ENCODE results near the gene C14orf132. TPM values are rescaled to one million over a fixed set of nuclear protein-coding genes. Genes with fewer than 3 reads are reported as not detected.

Gene C14orf132
- total and polyA plus RNA-seq, 8 donors, result 4.6 to 22.8 (median 11.6) TPM

GRCh38 chr14:96035456-96035855, 3.7 kb upstream of the C14orf132 start:
- intact Hi-C loops (cut with DNase I; ENCODE audit: low total_unique reads), result no loop called here
- TF ChIP-seq POLR2A (IDR thresholded peaks at IDR 0.05) (no peak), POLR2AphosphoS5 (IDR thresholded peaks at IDR 0.05) (no peak), EP300 (IDR thresholded peaks at IDR 0.05) (no peak)
- TF ChIP-seq, protein P1, sequence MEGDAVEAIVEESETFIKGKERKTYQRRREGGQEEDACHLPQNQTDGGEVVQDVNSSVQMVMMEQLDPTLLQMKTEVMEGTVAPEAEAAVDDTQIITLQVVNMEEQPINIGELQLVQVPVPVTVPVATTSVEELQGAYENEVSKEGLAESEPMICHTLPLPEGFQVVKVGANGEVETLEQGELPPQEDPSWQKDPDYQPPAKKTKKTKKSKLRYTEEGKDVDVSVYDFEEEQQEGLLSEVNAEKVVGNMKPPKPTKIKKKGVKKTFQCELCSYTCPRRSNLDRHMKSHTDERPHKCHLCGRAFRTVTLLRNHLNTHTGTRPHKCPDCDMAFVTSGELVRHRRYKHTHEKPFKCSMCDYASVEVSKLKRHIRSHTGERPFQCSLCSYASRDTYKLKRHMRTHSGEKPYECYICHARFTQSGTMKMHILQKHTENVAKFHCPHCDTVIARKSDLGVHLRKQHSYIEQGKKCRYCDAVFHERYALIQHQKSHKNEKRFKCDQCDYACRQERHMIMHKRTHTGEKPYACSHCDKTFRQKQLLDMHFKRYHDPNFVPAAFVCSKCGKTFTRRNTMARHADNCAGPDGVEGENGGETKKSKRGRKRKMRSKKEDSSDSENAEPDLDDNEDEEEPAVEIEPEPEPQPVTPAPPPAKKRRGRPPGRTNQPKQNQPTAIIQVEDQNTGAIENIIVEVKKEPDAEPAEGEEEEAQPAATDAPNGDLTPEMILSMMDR (IDR thresholded peaks at IDR 0.05), result no peak
- 17 to 37% (median 31%) methylated on average over 2 of the region's 2 CpGs for WGBS, 5 donors
- Histone ChIP-seq H3K36me3 (no peaks in the 10 kb centered on the region), H3K4me1 (peaks cover 20 to 30% (median 26%) of the 10 kb centered on the region in 4 donors), H3K27me3 (peaks cover 0 to 27% (median 17%) of the 10 kb centered on the region in 3 donors), H3K9me3 (no peaks in the 10 kb centered on the region), H3K4me3 (no peak overlapping the region), H3K27ac (peak overlapping the region in 1 of 5 donors; percentile 31)
- DNase-seq, result no peak

DNA sequence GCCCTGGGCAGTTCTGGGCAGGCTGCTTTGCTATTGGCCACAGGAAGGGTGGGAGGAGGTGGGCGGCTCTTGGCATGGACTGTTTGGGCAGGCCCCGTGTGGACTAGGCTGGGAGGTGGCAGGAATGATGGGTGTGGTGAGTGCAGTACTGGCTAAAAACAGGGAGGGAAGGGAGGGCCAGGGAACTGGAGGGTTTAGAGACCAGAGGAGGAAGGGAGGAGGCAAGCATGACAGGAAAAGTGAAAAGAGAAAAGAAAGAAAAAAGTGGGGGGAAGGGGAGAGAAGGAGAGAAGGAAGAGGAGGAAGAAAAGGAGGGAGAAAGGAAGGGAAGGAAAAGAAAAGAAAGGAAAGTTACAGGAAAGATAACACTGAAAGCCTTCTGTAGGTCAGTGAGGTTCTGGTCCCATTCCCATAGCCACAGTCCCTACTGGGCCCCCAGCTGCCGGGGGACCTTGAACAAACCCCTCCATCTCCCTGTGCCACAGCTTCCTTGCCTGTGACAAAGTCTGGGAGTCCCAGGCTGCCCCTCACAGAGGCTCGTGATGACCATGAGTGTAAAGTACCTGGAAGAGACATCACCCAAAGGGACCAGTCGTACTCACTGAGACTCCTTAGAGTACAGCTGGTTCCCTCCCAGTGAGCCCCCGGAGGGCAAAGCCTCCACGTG, 1.1 kb upstream of the C14orf132 start:
- H3K36me3 ChIP-seq, result no peaks in the 10 kb centered on the region
- H3K4me1 ChIP-seq, result peaks cover 25 to 51% (median 35%) of the 10 kb centered on the region in 4 donors
- H3K4me3 ChIP-seq, result no peak overlapping the region
- H3K9me3 ChIP-seq, result no peaks in the 10 kb centered on the region
- WGBS, 5 donors, result 19 to 26% (median 23%) methylated on average over 6 to 7 of the region's 7 CpGs
- H3K27ac ChIP-seq, result peak overlapping the region in 4 of 5 donors; percentile 76 to 96 (median 82)
- peak; percentile 41 to 57 for DNase-seq
- peaks cover 0 to 51% (median 20%) of the 10 kb centered on the region in 3 donors for H3K27me3 ChIP-seq
- peak in 1 of 3 donors; percentile 14 for TF ChIP-seq POLR2AphosphoS5 (IDR thresholded peaks at IDR 0.05)
- TF ChIP-seq, protein P1 (IDR thresholded peaks at IDR 0.05), result no peak
- intact Hi-C loops (cut with DNase I; ENCODE audit: low total_unique reads), result no loop called here

DNA sequence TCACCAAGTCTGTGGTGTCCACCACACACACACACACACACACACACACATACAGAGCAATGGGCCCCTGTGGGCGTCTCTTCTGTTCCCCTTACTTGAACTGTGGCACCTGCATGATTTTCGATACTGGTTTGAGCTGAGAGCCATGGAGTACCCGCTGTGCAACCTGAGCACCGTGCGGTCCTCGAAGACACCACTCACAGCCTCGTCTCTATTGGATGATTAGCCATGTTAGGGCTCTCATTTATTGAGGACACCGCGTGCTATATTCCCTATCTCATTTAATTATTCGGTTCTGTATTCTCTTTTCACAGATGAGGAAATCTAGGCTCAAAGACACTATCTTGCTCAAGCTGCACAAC, 623 bp upstream of the C14orf132 start:
- Histone ChIP-seq H3K36me3 (peaks cover 0 to 2% (median 0%) of the 10 kb centered on the region in 4 donors), H3K4me1 (peaks cover 25 to 57% (median 35%) of the 10 kb centered on the region in 4 donors), H3K27me3 (peaks cover 0 to 56% (median 20%) of the 10 kb centered on the region in 3 donors), H3K27ac (peak overlapping the region in 4 of 5 donors; percentile 76 to 96 (median 82)), H3K9me3 (no peaks in the 10 kb centered on the region), H3K4me3 (peak overlapping the region; percentile 64 to 87 (median 76))
- 16 to 34% (median 23%) methylated on average over 9 to 10 of the region's 10 CpGs for WGBS, 5 donors
- no peak for TF ChIP-seq POLR2AphosphoS5 (IDR thresholded peaks at IDR 0.05)
- TF ChIP-seq EP300 (IDR thresholded peaks at IDR 0.05), result no peak
- TF ChIP-seq, protein P1 (IDR thresholded peaks at IDR 0.05), result no peak
- no peak for TF ChIP-seq POLR2A (IDR thresholded peaks at IDR 0.05)
- DNase-seq, result no peak
- intact Hi-C loops (cut with DNase I; ENCODE audit: low total_unique reads), result no loop called here

DNA sequence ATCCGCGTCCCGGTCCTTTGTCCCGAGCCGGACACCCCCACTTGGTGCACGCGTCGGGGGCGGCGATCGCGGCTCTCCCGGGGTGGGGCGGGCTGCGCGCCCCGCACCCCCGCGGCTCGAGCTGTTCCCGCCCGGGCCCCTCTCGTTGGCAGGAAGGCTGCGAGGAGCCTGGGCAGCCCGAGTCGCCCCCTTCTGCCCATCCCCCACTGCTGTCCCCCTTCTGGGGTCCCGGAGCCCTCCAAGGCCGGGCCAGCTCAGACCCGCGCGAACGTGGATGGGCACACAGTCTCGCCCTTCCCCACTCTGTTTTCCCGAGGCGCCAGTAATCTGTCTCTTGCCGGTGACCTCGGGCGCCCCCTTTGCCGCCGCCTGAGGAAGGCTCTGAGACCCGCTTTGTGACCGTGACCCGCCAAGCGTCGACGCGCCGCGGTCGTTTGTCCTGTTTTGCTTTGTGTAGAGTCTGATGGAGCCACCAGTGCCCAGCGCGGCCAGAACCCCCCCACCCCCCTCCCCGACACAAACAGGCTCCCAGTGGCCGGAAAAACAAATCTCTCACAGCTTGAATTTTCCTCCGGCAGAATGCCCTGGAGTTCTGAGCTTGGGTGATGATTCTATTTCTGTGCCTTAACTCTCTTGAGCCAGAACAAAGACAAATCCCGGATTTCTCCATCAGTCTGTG, 610 bp downstream of the C14orf132 start:
- H3K4me1 ChIP-seq, result peaks cover 25 to 57% (median 35%) of the 10 kb centered on the region in 4 donors
- no peaks in the 10 kb centered on the region for H3K9me3 ChIP-seq
- peak overlapping the region; percentile 29 to 96 (median 82) for H3K27ac ChIP-seq
- peaks cover 0 to 56% (median 20%) of the 10 kb centered on the region in 3 donors for H3K27me3 ChIP-seq
- H3K4me3 ChIP-seq, result peak overlapping the region; percentile 64 to 87 (median 76)
- WGBS, 5 donors, result 0 to 1% (median 1%) methylated on average over 25 to 56 of the region's 56 CpGs
- TF ChIP-seq POLR2A (IDR thresholded peaks at IDR 0.05) (no peak), EP300 (IDR thresholded peaks at IDR 0.05) (no peak), POLR2AphosphoS5 (IDR thresholded peaks at IDR 0.05) (no peak)
- TF ChIP-seq, protein P1 (IDR thresholded peaks at IDR 0.05), result no peak
- H3K36me3 ChIP-seq, result peaks cover 0 to 9% (median 0%) of the 10 kb centered on the region in 4 donors
- intact Hi-C loops (cut with DNase I; ENCODE audit: low total_unique reads), result no loop called here
- DNase-seq, result peak in 1 of 2 donors; percentile 64
